Measurements from ENCODE around the gene UFSP1.
A peak's percentile ranks its signal among the peaks of the same experiment; 100 is the strongest.
"Not testable (repeated sequence)": the region's sequence is repeated elsewhere in the genome, so short reads cannot be mapped to it uniquely, and the experiment has no call there.

Gene UFSP1

DNA sequence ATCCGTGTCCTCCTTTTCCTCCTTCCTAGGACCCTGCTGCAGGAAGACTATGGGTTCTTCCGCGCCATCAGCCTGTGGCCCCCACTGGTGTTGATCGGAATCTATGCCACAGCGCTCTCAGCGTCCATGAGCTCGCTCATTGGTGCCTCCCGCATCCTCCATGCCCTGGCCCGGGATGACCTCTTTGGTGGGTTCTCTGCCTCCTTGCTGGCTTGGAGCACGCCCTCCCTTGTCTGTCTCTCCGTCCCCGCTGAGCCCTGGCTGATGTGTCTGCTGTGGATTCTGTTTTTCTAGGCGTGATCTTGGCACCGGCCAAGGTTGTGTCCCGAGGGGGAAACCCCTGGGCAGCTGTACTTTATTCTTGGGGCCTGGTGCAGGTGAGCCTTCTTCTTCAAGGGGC is 29.7 kb downstream of the UFSP1 start:
- no peak for DNase-seq (ENCODE audit: low read depth)

DNA sequence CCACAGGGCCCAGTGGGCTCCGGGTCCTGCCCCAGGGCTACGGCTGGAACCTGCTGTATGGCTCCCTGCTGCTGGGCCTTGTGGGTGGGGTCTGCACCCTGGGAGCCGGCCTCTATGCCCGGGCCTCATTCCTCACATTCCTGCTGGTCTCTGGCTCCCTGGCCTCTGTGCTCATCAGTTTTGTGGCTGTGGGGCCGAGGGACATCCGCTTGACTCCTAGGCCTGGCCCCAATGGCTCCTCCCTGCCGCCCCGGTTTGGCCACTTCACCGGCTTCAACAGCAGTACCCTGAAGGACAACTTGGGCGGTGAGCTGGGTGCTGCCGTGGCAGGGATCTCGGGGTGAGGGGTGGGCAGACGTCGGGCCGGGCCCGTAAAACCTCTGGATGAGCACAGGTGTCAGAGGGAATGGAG is 32.6 kb downstream of the UFSP1 start:
- DNase-seq (ENCODE audit: low read depth) = no peak

GRCh38 chr7:100855515-100855914 is 34.0 kb downstream of the UFSP1 start:
- no peak for DNase-seq (ENCODE audit: low read depth)

DNA sequence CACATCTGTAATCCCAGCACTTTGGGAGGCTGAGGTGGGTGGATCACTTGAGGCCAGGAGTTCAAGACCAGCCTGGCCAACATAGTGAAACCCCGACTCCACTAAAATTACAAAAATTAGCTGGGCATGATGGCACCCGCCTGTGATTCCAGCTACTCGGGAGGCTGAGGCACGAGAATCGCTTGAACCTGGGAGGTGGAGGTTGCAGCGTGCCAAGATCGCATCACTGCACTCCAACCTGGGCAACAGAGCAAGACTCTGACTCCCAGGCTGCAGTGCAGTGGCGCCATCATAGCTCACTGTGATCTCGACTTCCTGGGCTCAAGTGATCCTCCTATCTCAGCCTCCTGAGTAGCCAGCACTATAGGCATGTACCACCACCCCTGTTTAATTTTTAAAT is 34.6 kb downstream of the UFSP1 start:
- not testable (repeated sequence) for DNase-seq (ENCODE audit: low read depth)

- no peak for DNase-seq (ENCODE audit: low read depth)
Measured at GRCh38 chr7:100854146-100854895, 35.2 kb downstream of the UFSP1 start.

- DNase-seq (ENCODE audit: low read depth) = peak; percentile 77
Measured at GRCh38 chr7:100852048-100852872, 37.3 kb downstream of the UFSP1 start, which contains the start of gene SLC12A9. Gene SLC12A9, plus strand, starts transcription at chr7:100852713. Its CDS starts 1,485 bp downstream, at chr7:100854198.

- no peak for DNase-seq (ENCODE audit: low read depth)
Measured at GRCh38 chr7:100847360-100847759, 42.2 kb downstream of the UFSP1 start.

GRCh38 chr7:100840470-100841100 is 48.9 kb downstream of the UFSP1 start:
- no peak for DNase-seq (ENCODE audit: low read depth)

DNA sequence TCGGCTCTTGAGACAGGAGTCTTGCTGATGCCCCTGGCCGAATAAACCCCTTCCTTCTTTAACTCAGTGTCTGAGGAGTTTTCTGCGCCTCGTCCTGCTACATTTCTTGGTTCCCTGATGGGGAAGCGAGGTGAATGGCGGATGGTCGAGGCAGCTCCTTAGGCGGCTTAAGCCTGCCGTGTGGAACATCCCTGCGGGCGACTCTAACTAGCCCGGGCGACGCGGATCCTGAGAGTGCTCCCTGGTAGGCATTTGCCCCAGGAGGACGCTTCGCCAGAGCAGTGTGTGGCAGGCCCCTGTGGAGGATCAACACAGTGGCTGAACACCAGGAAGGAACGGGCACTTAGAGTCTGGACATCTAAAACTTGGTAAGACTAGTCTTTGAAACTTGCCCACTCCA is 50.2 kb downstream of the UFSP1 start:
- DNase-seq (ENCODE audit: low read depth) = no peak

All from activated T-cell treated with anti-CD3 and anti-CD28 coated beads for 1 hour (primary cell).